Kidney epithelial cell (primary cell): ENCODE data around the gene HTR3C. TPM values are rescaled to one million over a fixed set of nuclear protein-coding genes. Genes with fewer than 3 reads are reported as not detected.

Experiments used
- DNase-seq: peaks from one replicate; pipeline ENCODE4 v3.0.0-alpha.2; 2010; ENCODE audit warnings: low read depth
- H3K27me3 ChIP-seq: 2 replicates; pipeline ENCODE4 v1.6.0; 2011; ENCODE audit warnings: low read length; ENCODE audit not compliant: control insufficient read depth, insufficient read depth
- H3K36me3 ChIP-seq: 2 replicates; pipeline ENCODE4 v1.5.1; 2011; ENCODE audit warnings: low read length; ENCODE audit not compliant: control insufficient read depth, insufficient read depth
- H3K4me3 ChIP-seq: 2 replicates; pipeline ENCODE4 v1.5.1; 2011; ENCODE audit warnings: low read depth, mild to moderate bottlenecking, control low read depth, low read length
- CTCF ChIP-seq: IDR thresholded peaks from 2 replicates; pipeline ENCODE4 v1.5.1; 2011; ENCODE audit warnings: mild to moderate bottlenecking, moderate library complexity, low read length, control low read depth, inconsistent platforms; ENCODE audit not compliant: insufficient read depth, poor library complexity, severe bottlenecking
- total RNA-seq: library from RNA; depleted of rRNA; stranded (reverse); fragments of >200 nt; gene quantifications from 2 replicates; pipeline ENCODE4 v1.2.3, GENCODE V29; 2015

The HTR3C gene
- total RNA-seq, 1 donor from 2014 or later: not detected

GRCh38 chr3:184078851-184079250 lies 26.0 kb downstream of the HTR3C start:
- Histone ChIP-seq H3K4me3 (no peak overlapping the region), H3K36me3 (no peaks in the 10 kb centered on the region), H3K27me3 (no peaks in the 10 kb centered on the region)
- DNase-seq: no peak
- TF ChIP-seq CTCF: no peak

GRCh38 chr3:184081116-184081830 lies 28.4 kb downstream of the HTR3C start:
- Histone ChIP-seq H3K27me3 (no peaks in the 10 kb centered on the region), H3K4me3 (no peak overlapping the region), H3K36me3 (no peaks in the 10 kb centered on the region)
- DNase-seq: no peak
- no peak for TF ChIP-seq CTCF

- H3K4me3 ChIP-seq: no peak overlapping the region
- H3K27me3 ChIP-seq: no peaks in the 10 kb centered on the region
- no peak for DNase-seq
- no peaks in the 10 kb centered on the region for H3K36me3 ChIP-seq
- TF ChIP-seq CTCF: no peak
Observed at GRCh38 chr3:184082034-184082433, 29.2 kb downstream of the HTR3C start.

GRCh38 chr3:184082465-184082864 lies 29.6 kb downstream of the HTR3C start:
- H3K27me3 ChIP-seq: no peaks in the 10 kb centered on the region
- H3K4me3 ChIP-seq: no peak overlapping the region
- no peak for TF ChIP-seq CTCF
- DNase-seq: no peak
- no peaks in the 10 kb centered on the region for H3K36me3 ChIP-seq

GRCh38 chr3:184085389-184085852 lies 32.6 kb downstream of the HTR3C start:
- TF ChIP-seq CTCF: no peak
- Histone ChIP-seq H3K36me3 (no peaks in the 10 kb centered on the region), H3K4me3 (no peak overlapping the region), H3K27me3 (no peaks in the 10 kb centered on the region)
- no peak for DNase-seq

GRCh38 chr3:184092199-184092598 lies 39.4 kb downstream of the HTR3C start:
- DNase-seq: no peak
- Histone ChIP-seq H3K27me3 (no peaks in the 10 kb centered on the region), H3K4me3 (no peak overlapping the region), H3K36me3 (no peaks in the 10 kb centered on the region)
- no peak for TF ChIP-seq CTCF
